Measurements from ENCODE around the gene OLIG1. TPM values are rescaled to one million over a fixed set of nuclear protein-coding genes. Genes with fewer than 3 reads are reported as not detected.

The OLIG1 gene
- polyA plus RNA-seq, 4 donors = not detected

DNA sequence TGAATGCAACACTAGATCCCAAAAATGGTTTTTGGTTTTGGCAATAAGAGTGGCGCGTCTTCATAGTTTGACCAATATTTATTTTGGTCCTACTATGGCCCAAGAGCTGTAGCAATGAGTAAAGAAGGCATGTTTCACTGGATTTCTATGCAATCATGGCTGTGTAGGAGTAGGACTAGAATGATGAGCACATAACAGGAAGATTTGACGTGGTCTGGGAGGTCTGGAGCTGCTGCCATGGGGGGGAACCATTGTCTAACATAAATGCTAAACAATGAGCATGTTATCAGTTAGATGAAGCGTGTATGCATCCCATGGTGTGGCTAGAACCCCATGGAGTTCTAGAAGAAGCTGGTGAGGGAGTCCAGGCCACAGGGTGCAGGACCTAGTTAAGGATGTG is 38.3 kb downstream of the OLIG1 start:
- H3K4me3 ChIP-seq (ENCODE audit: low read depth in 1 of 3, low read length in 3 of 3) = no peak overlapping the region
- WGBS, 3 donors = 70 to 82% (median 73%) methylated on average over 4 of the region's 4 CpGs
- DNase-seq (no peak), FAIRE-seq (no peak)
- no peak overlapping the region for H3K27ac ChIP-seq (ENCODE audit: low read depth in 1 of 3, low read length in 2 of 3)
- no peaks in the 10 kb centered on the region for H3K4me1 ChIP-seq (ENCODE audit: control insufficient read depth in 3 of 3, insufficient read depth in 2 of 3, low read depth in 1 of 3, low read length in 2 of 3)
- peaks cover 0 to 53% (median 32%) of the 10 kb centered on the region in 3 donors for H3K27me3 ChIP-seq (ENCODE audit: control insufficient read depth in 3 of 3, insufficient read depth in 3 of 3, low read length in 3 of 3)
- H3K9me3 ChIP-seq (ENCODE audit: control insufficient read depth in 2 of 2, insufficient read depth in 1 of 2, low read depth in 1 of 2, low read length in 1 of 2) = no peaks in the 10 kb centered on the region
- no peaks in the 10 kb centered on the region for H3K36me3 ChIP-seq (ENCODE audit: control insufficient read depth in 3 of 3, insufficient read depth in 2 of 3, low read depth in 1 of 3, low read length in 3 of 3)

GRCh38 chr21:33109574-33110339 is 39.8 kb downstream of the OLIG1 start:
- WGBS, 3 donors = 8 to 16% (median 8%) methylated on average over 42 to 45 of the region's 45 CpGs
- Histone ChIP-seq H3K9me3 (ENCODE audit: control insufficient read depth in 2 of 2, insufficient read depth in 1 of 2, low read depth in 1 of 2, low read length in 1 of 2) (no peaks in the 10 kb centered on the region), H3K36me3 (ENCODE audit: control insufficient read depth in 3 of 3, insufficient read depth in 2 of 3, low read depth in 1 of 3, low read length in 3 of 3) (no peaks in the 10 kb centered on the region), H3K27me3 (ENCODE audit: control insufficient read depth in 3 of 3, insufficient read depth in 3 of 3, low read length in 3 of 3) (peaks cover 0 to 62% (median 25%) of the 10 kb centered on the region in 3 donors), H3K4me3 (ENCODE audit: low read depth in 1 of 3, low read length in 3 of 3) (no peak overlapping the region), H3K27ac (ENCODE audit: low read depth in 1 of 3, low read length in 2 of 3) (no peak overlapping the region), H3K4me1 (ENCODE audit: control insufficient read depth in 3 of 3, insufficient read depth in 2 of 3, low read depth in 1 of 3, low read length in 2 of 3) (no peaks in the 10 kb centered on the region)
- FAIRE-seq = no peak
- DNase-seq = peak in 1 of 2 donors; percentile 12

DNA sequence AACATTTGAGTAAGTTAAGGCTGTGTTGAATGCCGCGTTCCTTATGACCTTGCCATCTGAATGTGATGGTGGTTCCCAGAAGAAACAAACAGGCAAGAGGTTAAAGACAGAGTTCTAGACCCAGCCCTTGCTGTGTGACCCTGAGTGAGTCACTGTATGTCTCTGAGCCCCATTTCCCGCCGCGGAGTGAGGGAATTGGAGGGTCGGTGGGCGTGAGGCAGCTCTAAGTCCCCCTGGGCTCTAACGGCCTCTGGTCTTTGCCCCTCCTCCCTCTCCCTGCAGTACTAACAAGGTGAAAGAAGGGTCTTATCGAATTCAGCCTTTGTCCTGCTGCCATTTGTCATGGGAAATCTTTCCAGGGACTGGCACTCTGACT is 40.4 kb downstream of the OLIG1 start:
- no peak overlapping the region for H3K27ac ChIP-seq (ENCODE audit: low read depth in 1 of 3, low read length in 2 of 3)
- H3K4me1 ChIP-seq (ENCODE audit: control insufficient read depth in 3 of 3, insufficient read depth in 2 of 3, low read depth in 1 of 3, low read length in 2 of 3) = no peaks in the 10 kb centered on the region
- peaks cover 0 to 62% (median 23%) of the 10 kb centered on the region in 3 donors for H3K27me3 ChIP-seq (ENCODE audit: control insufficient read depth in 3 of 3, insufficient read depth in 3 of 3, low read length in 3 of 3)
- no peaks in the 10 kb centered on the region for H3K36me3 ChIP-seq (ENCODE audit: control insufficient read depth in 3 of 3, insufficient read depth in 2 of 3, low read depth in 1 of 3, low read length in 3 of 3)
- H3K9me3 ChIP-seq (ENCODE audit: control insufficient read depth in 2 of 2, insufficient read depth in 1 of 2, low read depth in 1 of 2, low read length in 1 of 2) = no peaks in the 10 kb centered on the region
- no peak overlapping the region for H3K4me3 ChIP-seq (ENCODE audit: low read depth in 1 of 3, low read length in 3 of 3)
- FAIRE-seq (no peak), DNase-seq (no peak)
- WGBS, 3 donors = 57 to 71% (median 67%) methylated on average over 9 of the region's 9 CpGs

DNA sequence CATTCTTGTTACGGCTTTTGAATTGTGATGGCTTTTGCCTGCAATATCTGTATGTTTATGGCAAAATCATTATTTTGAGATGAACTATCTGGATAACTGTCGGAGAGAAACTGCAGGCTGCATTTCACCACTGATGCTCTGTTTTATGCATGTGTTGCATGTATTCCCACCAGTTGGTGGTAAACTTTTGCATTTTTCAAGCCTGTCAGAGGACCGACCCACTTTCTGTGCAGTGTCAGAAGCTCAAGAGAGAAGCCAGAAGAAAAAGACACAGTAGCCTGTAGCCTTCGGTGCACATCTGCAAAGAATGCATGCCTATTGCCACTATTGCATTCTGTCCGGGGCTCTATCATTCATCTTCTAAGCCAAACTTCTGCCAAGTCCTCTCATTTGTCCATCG is 41.6 kb downstream of the OLIG1 start:
- Histone ChIP-seq H3K27me3 (ENCODE audit: control insufficient read depth in 3 of 3, insufficient read depth in 3 of 3, low read length in 3 of 3) (peaks cover 0 to 65% (median 23%) of the 10 kb centered on the region in 3 donors), H3K4me1 (ENCODE audit: control insufficient read depth in 3 of 3, insufficient read depth in 2 of 3, low read depth in 1 of 3, low read length in 2 of 3) (no peaks in the 10 kb centered on the region), H3K9me3 (ENCODE audit: control insufficient read depth in 2 of 2, insufficient read depth in 1 of 2, low read depth in 1 of 2, low read length in 1 of 2) (no peaks in the 10 kb centered on the region), H3K4me3 (ENCODE audit: low read depth in 1 of 3, low read length in 3 of 3) (no peak overlapping the region), H3K36me3 (ENCODE audit: control insufficient read depth in 3 of 3, insufficient read depth in 2 of 3, low read depth in 1 of 3, low read length in 3 of 3) (no peaks in the 10 kb centered on the region), H3K27ac (ENCODE audit: low read depth in 1 of 3, low read length in 2 of 3) (no peak overlapping the region)
- FAIRE-seq (no peak), DNase-seq (no peak)
- 51 to 64% (median 54%) methylated on average over 6 of the region's 6 CpGs for WGBS, 3 donors

DNA sequence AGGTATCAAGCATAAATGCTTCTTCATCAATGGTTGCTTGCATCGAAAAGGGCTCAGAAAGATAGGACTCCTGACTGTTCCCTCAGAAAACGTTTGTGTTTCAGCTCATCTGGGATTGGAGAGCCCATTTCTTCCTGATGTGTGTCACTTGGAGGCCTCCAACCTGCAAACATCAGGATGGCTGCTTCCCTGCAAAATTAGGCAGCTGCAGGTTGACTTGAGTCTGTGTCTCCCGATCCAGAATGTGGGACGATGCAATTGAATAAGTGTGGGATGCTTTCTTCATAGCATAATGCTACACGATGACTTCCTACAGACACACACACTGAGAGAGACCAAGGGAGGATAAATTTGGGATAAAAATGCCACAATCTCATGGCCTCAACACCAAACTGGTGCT is 42.2 kb downstream of the OLIG1 start:
- 51 to 57% (median 56%) methylated on average over 5 of the region's 5 CpGs for WGBS, 3 donors

GRCh38 chr21:33112681-33113080 is 42.7 kb downstream of the OLIG1 start:
- FAIRE-seq (no peak), DNase-seq (no peak)
- Histone ChIP-seq H3K36me3 (ENCODE audit: control insufficient read depth in 3 of 3, insufficient read depth in 2 of 3, low read depth in 1 of 3, low read length in 3 of 3) (no peaks in the 10 kb centered on the region), H3K9me3 (ENCODE audit: control insufficient read depth in 2 of 2, insufficient read depth in 1 of 2, low read depth in 1 of 2, low read length in 1 of 2) (no peaks in the 10 kb centered on the region), H3K4me3 (ENCODE audit: low read depth in 1 of 3, low read length in 3 of 3) (no peak overlapping the region), H3K4me1 (ENCODE audit: control insufficient read depth in 3 of 3, insufficient read depth in 2 of 3, low read depth in 1 of 3, low read length in 2 of 3) (no peaks in the 10 kb centered on the region), H3K27me3 (ENCODE audit: control insufficient read depth in 3 of 3, insufficient read depth in 3 of 3, low read length in 3 of 3) (peaks cover 0 to 65% (median 23%) of the 10 kb centered on the region in 3 donors), H3K27ac (ENCODE audit: low read depth in 1 of 3, low read length in 2 of 3) (no peak overlapping the region)
- WGBS, 3 donors = 34 to 42% (median 40%) methylated on average over 4 of the region's 4 CpGs

More for the DNA sequence above, 42.2 kb downstream of the OLIG1 start:
- H3K27ac ChIP-seq (ENCODE audit: low read depth in 1 of 3, low read length in 2 of 3) = no peak overlapping the region
- peaks cover 0 to 65% (median 23%) of the 10 kb centered on the region in 3 donors for H3K27me3 ChIP-seq (ENCODE audit: control insufficient read depth in 3 of 3, insufficient read depth in 3 of 3, low read length in 3 of 3)
- no peaks in the 10 kb centered on the region for H3K36me3 ChIP-seq (ENCODE audit: control insufficient read depth in 3 of 3, insufficient read depth in 2 of 3, low read depth in 1 of 3, low read length in 3 of 3)
- no peaks in the 10 kb centered on the region for H3K4me1 ChIP-seq (ENCODE audit: control insufficient read depth in 3 of 3, insufficient read depth in 2 of 3, low read depth in 1 of 3, low read length in 2 of 3)
- no peaks in the 10 kb centered on the region for H3K9me3 ChIP-seq (ENCODE audit: control insufficient read depth in 2 of 2, insufficient read depth in 1 of 2, low read depth in 1 of 2, low read length in 1 of 2)
- FAIRE-seq (no peak), DNase-seq (no peak)
- no peak overlapping the region for H3K4me3 ChIP-seq (ENCODE audit: low read depth in 1 of 3, low read length in 3 of 3)

GRCh38 chr21:33113131-33113530 is 43.2 kb downstream of the OLIG1 start:
- DNase-seq (no peak), FAIRE-seq (no peak)
- no peak overlapping the region for H3K27ac ChIP-seq (ENCODE audit: low read depth in 1 of 3, low read length in 2 of 3)
- no peak overlapping the region for H3K4me3 ChIP-seq (ENCODE audit: low read depth in 1 of 3, low read length in 3 of 3)
- peaks cover 0 to 62% (median 23%) of the 10 kb centered on the region in 3 donors for H3K27me3 ChIP-seq (ENCODE audit: control insufficient read depth in 3 of 3, insufficient read depth in 3 of 3, low read length in 3 of 3)
- no peaks in the 10 kb centered on the region for H3K4me1 ChIP-seq (ENCODE audit: control insufficient read depth in 3 of 3, insufficient read depth in 2 of 3, low read depth in 1 of 3, low read length in 2 of 3)
- H3K9me3 ChIP-seq (ENCODE audit: control insufficient read depth in 2 of 2, insufficient read depth in 1 of 2, low read depth in 1 of 2, low read length in 1 of 2) = no peaks in the 10 kb centered on the region
- WGBS, 3 donors = 58 to 65% (median 60%) methylated on average over 13 of the region's 13 CpGs
- H3K36me3 ChIP-seq (ENCODE audit: control insufficient read depth in 3 of 3, insufficient read depth in 2 of 3, low read depth in 1 of 3, low read length in 3 of 3) = no peaks in the 10 kb centered on the region

DNA sequence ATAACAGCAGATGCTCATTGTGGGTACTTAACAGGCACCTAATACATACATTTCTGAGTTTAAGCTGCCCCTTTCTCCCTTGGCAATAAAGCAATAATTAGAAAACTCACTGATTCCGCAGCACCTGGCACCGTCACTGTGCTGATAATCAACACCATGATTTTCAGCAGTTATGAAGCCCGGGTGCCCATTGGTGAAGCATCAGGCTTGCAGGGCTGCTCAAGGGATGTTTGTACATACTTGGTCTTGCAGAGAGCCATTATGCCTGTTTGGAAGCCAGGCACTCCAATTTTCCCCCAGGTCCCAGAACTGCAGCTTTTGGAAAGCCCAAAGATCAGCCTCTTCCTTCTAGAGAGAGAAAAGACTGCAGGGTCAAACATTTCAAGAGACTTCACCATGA is 44.3 kb downstream of the OLIG1 start:
- DNase-seq (no peak), FAIRE-seq (no peak)
- Histone ChIP-seq H3K4me1 (ENCODE audit: control insufficient read depth in 3 of 3, insufficient read depth in 2 of 3, low read depth in 1 of 3, low read length in 2 of 3) (no peaks in the 10 kb centered on the region), H3K9me3 (ENCODE audit: control insufficient read depth in 2 of 2, insufficient read depth in 1 of 2, low read depth in 1 of 2, low read length in 1 of 2) (no peaks in the 10 kb centered on the region), H3K4me3 (ENCODE audit: low read depth in 1 of 3, low read length in 3 of 3) (no peak overlapping the region), H3K27ac (ENCODE audit: low read depth in 1 of 3, low read length in 2 of 3) (no peak overlapping the region), H3K36me3 (ENCODE audit: control insufficient read depth in 3 of 3, insufficient read depth in 2 of 3, low read depth in 1 of 3, low read length in 3 of 3) (no peaks in the 10 kb centered on the region), H3K27me3 (ENCODE audit: control insufficient read depth in 3 of 3, insufficient read depth in 3 of 3, low read length in 3 of 3) (peaks cover 0 to 53% (median 15%) of the 10 kb centered on the region in 3 donors)
- 77 to 96% (median 88%) methylated on average over 3 of the region's 3 CpGs for WGBS, 3 donors
